Measurements from ENCODE around the gene LAIR1.

Gene LAIR1

GRCh38 chr19:54302257-54302656, 62.5 kb downstream of the LAIR1 start:
- H3K36me3 ChIP-seq (ENCODE audit: insufficient read depth, low read length) = no peaks in the 10 kb centered on the region
- no peak overlapping the region for H3K4me3 ChIP-seq (ENCODE audit: low read depth, low read length)
- H3K79me2 ChIP-seq (ENCODE audit: control insufficient read depth, insufficient read depth, low read length, unreplicated experiment) = no peaks in the 10 kb centered on the region
- no peaks in the 10 kb centered on the region for H3K4me1 ChIP-seq (ENCODE audit: control insufficient read depth, insufficient read depth, low read length, unreplicated experiment)
- H3K27me3 ChIP-seq (ENCODE audit: insufficient read depth, low read length) = peaks cover 23% of the 10 kb centered on the region
- H3K27ac ChIP-seq (ENCODE audit: low read depth, low read length) = no peak overlapping the region
- no peak overlapping the region for H2AFZ ChIP-seq (ENCODE audit: low read length, unreplicated experiment)
